Vagina (tissue), 2 donors: ENCODE results near the gene CFAP73. TPM values are rescaled to one million over a fixed set of nuclear protein-coding genes. Genes with fewer than 3 reads are reported as not detected.

Experiments
- DNase-seq, 2 donors: peaks; one replicate each; pipeline ENCODE4 v3.0.0-alpha.2; 2017; ENCODE audit errors: extremely low spot score in 2 of 2
- H3K27ac ChIP-seq: fragments of 200-600 bp; sonication (generic); one replicate; pipeline ENCODE4 v1.5.1; 2019
- H3K27me3 ChIP-seq: fragments of 200-600 bp; sonication (generic); one replicate; pipeline ENCODE4 v1.5.1; 2019
- H3K36me3 ChIP-seq, 2 donors: fragments of 200-600 bp; sonication (generic); one replicate each; pipeline ENCODE4 v1.5.1; 2017 to 2019
- H3K4me1 ChIP-seq: fragments of 200-600 bp; sonication (generic); one replicate; pipeline ENCODE4 v1.5.1; 2019
- H3K4me3 ChIP-seq, 2 donors: fragments of 200-600 bp; sonication (generic); 1 replicate in 1 of 2; 2 replicates in 1 of 2; pipeline ENCODE4 v1.5.1; 2016 to 2019
- H3K9me3 ChIP-seq: fragments of 200-600 bp; sonication (generic); one replicate; pipeline ENCODE4 v1.5.1; 2019
- CTCF ChIP-seq, 3 experiments: fragments of 450-650 bp in 2 of 3; fragments of 200-600 bp in 1 of 3; sonication (generic) in 1 of 3; IDR thresholded peaks; one replicate each; pipeline ENCODE4 v1.5.1; 2017 to 2019; ENCODE audit warnings: antibody characterized with exemption in 3 of 3, mild to moderate bottlenecking in 2 of 3, moderate library complexity in 2 of 3
- POLR2A ChIP-seq, 2 donors: fragments of 450-650 bp; IDR thresholded peaks; one replicate each; pipeline ENCODE4 v1.6.1; 2017; ENCODE audit warnings: antibody characterized with exemption in 2 of 2, mild to moderate bottlenecking in 2 of 2, moderate library complexity in 2 of 2
- POLR2AphosphoS5 ChIP-seq, 2 donors: sonication (generic); formaldehyde crosslinking; IDR thresholded peaks; one replicate each; pipeline ENCODE4 v1.9.0; 2017; ENCODE audit warnings: antibody characterized with exemption in 2 of 2, mild to moderate bottlenecking in 2 of 2, low read depth in 1 of 2; ENCODE audit not compliant: insufficient read depth in 1 of 2
- intact Hi-C: fragments of 100-400 bp; cut with DNase I; formaldehyde crosslinking; loops from one replicate; pipeline ENCODE4 v1.15.1; 2023
- total RNA-seq: library from RNA; depleted of rRNA; stranded (reverse); fragments of >200 nt; gene quantifications from one replicate; pipeline ENCODE4 v1.2.3, GENCODE V29; 2016

Gene CFAP73
- total RNA-seq, 1 donor from 2014 or later = not detected

GRCh38 chr12:113171543-113171942 is 22.0 kb downstream of the CFAP73 start:
- DNase-seq = no peak
- Histone ChIP-seq H3K27me3 (no peaks in the 10 kb centered on the region), H3K36me3 (peaks cover 3 to 85% of the 10 kb centered on the region in 2 donors), H3K27ac (no peak overlapping the region), H3K9me3 (no peaks in the 10 kb centered on the region), H3K4me3 (no peak overlapping the region), H3K4me1 (no peaks in the 10 kb centered on the region)
- intact Hi-C loops = no loop called here
- TF ChIP-seq POLR2A (IDR thresholded peaks at IDR 0.05) (no peak), POLR2AphosphoS5 (IDR thresholded peaks at IDR 0.05; ENCODE audit: insufficient read depth in 1 of 2, low read depth in 1 of 2) (no peak), CTCF (IDR thresholded peaks at IDR 0.05) (no peak)

- intact Hi-C loops = no loop called here
- no peak for DNase-seq
- no peaks in the 10 kb centered on the region for H3K27me3 ChIP-seq
- TF ChIP-seq POLR2A (IDR thresholded peaks at IDR 0.05) = no peak
- TF ChIP-seq CTCF (IDR thresholded peaks at IDR 0.05) = no peak
- no peak for TF ChIP-seq POLR2AphosphoS5 (IDR thresholded peaks at IDR 0.05; ENCODE audit: insufficient read depth in 1 of 2, low read depth in 1 of 2)
- no peaks in the 10 kb centered on the region for H3K9me3 ChIP-seq
- H3K4me1 ChIP-seq = no peaks in the 10 kb centered on the region
- H3K4me3 ChIP-seq = no peak overlapping the region
- no peak overlapping the region for H3K27ac ChIP-seq
- H3K36me3 ChIP-seq = peaks cover 3 to 92% of the 10 kb centered on the region in 2 donors
Observed at GRCh38 chr12:113172185-113172584, 22.7 kb downstream of the CFAP73 start.

- peaks cover 3 to 95% of the 10 kb centered on the region in 2 donors for H3K36me3 ChIP-seq
- intact Hi-C loops = no loop called here
- TF ChIP-seq CTCF (IDR thresholded peaks at IDR 0.05) = no peak
- TF ChIP-seq POLR2AphosphoS5 (IDR thresholded peaks at IDR 0.05; ENCODE audit: insufficient read depth in 1 of 2, low read depth in 1 of 2) = no peak
- no peak for TF ChIP-seq POLR2A (IDR thresholded peaks at IDR 0.05)
- DNase-seq = no peak
- H3K4me1 ChIP-seq = no peaks in the 10 kb centered on the region
- H3K27ac ChIP-seq = no peak overlapping the region
- no peak overlapping the region for H3K4me3 ChIP-seq
- H3K9me3 ChIP-seq = no peaks in the 10 kb centered on the region
- no peaks in the 10 kb centered on the region for H3K27me3 ChIP-seq
Observed at GRCh38 chr12:113173081-113173698, 23.7 kb downstream of the CFAP73 start.

- H3K4me1 ChIP-seq = no peaks in the 10 kb centered on the region
- H3K27me3 ChIP-seq = no peaks in the 10 kb centered on the region
- peaks cover 0 to 95% of the 10 kb centered on the region in 2 donors for H3K36me3 ChIP-seq
- H3K27ac ChIP-seq = no peak overlapping the region
- DNase-seq = no peak
- intact Hi-C loops = no loop called here
- no peak overlapping the region for H3K4me3 ChIP-seq
- TF ChIP-seq POLR2A (IDR thresholded peaks at IDR 0.05) (no peak), CTCF (IDR thresholded peaks at IDR 0.05) (peak; percentile 80 to 98 (median 88))
- H3K9me3 ChIP-seq = no peaks in the 10 kb centered on the region
Observed at GRCh38 chr12:113174461-113175384, 25.2 kb downstream of the CFAP73 start.

- Histone ChIP-seq H3K9me3 (no peaks in the 10 kb centered on the region), H3K4me3 (no peak overlapping the region), H3K4me1 (peaks cover 11% of the 10 kb centered on the region), H3K27me3 (no peaks in the 10 kb centered on the region), H3K27ac (no peak overlapping the region), H3K36me3 (peaks cover 0 to 60% of the 10 kb centered on the region in 2 donors)
- no peak for TF ChIP-seq POLR2AphosphoS5 (IDR thresholded peaks at IDR 0.05; ENCODE audit: insufficient read depth in 1 of 2, low read depth in 1 of 2)
- TF ChIP-seq POLR2A (IDR thresholded peaks at IDR 0.05) = no peak
- no peak for TF ChIP-seq CTCF (IDR thresholded peaks at IDR 0.05)
- no peak for DNase-seq
- intact Hi-C loops = no loop called here
Observed at GRCh38 chr12:113179023-113179422, 29.5 kb downstream of the CFAP73 start.
